GM12878 (cell line): ENCODE results near the gene GREB1. TPM values are rescaled to one million over a fixed set of nuclear protein-coding genes. Genes with fewer than 3 reads are reported as not detected.

ENCODE experiments used
- ATAC-seq: fragments of 200-7000 bp; cut with Tn5 transposase; 3 replicates; pipeline ENCODE4 v1.9.1; 2020; ENCODE audit warnings: mild to moderate bottlenecking, moderate library complexity
- BruUV-seq: library from RNA; stranded (reverse); fragments of 400-500 nt; replicated peaks from 2 replicates; lab custom pipeline; 2021; lab: Mats Ljungman, UMichigan
- CTCF ChIA-PET: fragments of 300-600 bp; sonication (Branson Sonifier 250); formaldehyde crosslinking; extraction: SDS; loops from one replicate; lab custom pipeline; 2021; ENCODE audit warnings: inconsistent platforms; lab: Yijun Ruan, JAX
- POLR2A ChIA-PET: fragments of 350-600 bp; formaldehyde crosslinking; extraction: SDS; loops from one replicate; lab custom pipeline; 2021; ENCODE audit warnings: inconsistent platforms; lab: Charles Lee
- RAD21 ChIA-PET: fragments of 300-600 bp; sonication (Branson Sonifier 250); formaldehyde crosslinking; loops from one replicate; lab custom pipeline; 2023; ENCODE audit warnings: antibody characterized with exemption; ENCODE audit not compliant: unreplicated experiment; lab: Charles Lee
- SMC1A ChIA-PET: fragments of 300-600 bp; sonication (Branson Sonifier 250); formaldehyde crosslinking; loops from one replicate; lab custom pipeline; 2023; ENCODE audit not compliant: unreplicated experiment, uncharacterized antibody; lab: Charles Lee
- DNase-seq: peaks from one replicate; pipeline ENCODE4 v3.0.0-alpha.2; 2011; ENCODE audit warnings: low read depth, low spot score
- FAIRE-seq: peaks from 3 replicates; lab custom pipeline; 2011; peaks lifted over from hg19 to GRCh38; lab: Jason Lieb, UNC
- H2AFZ ChIP-seq: 2 replicates; pipeline ENCODE4 v1.6.0; 2011; ENCODE audit warnings: low read depth, low read length, control low read depth; ENCODE audit not compliant: control insufficient read depth
- H3K27ac ChIP-seq: 2 replicates; pipeline ENCODE4 v1.5.1; 2011; ENCODE audit warnings: control low read depth; ENCODE audit not compliant: control insufficient read depth, insufficient read depth
- H3K27me3 ChIP-seq, 2 experiments: replicated peaks in 1 of 2; 2 replicates each; pipeline versions ENCODE4 v1.6.0 to v1.6.1; 2011; ENCODE audit warnings: low read length in 1 of 2; ENCODE audit not compliant: control insufficient read depth in 2 of 2, insufficient read depth in 2 of 2
- H3K36me3 ChIP-seq, 2 experiments: 2 replicates each; pipeline ENCODE4 v1.5.1; 2011; ENCODE audit warnings: low read length in 1 of 2; ENCODE audit not compliant: control insufficient read depth in 2 of 2, insufficient read depth in 2 of 2
- H3K4me1 ChIP-seq: 2 replicates; pipeline ENCODE4 v1.6.1; 2011; ENCODE audit warnings: mild to moderate bottlenecking, low read length, moderate library complexity, mixed read lengths; ENCODE audit not compliant: control insufficient read depth, insufficient read depth
- H3K4me2 ChIP-seq: 2 replicates; pipeline ENCODE4 v1.6.0; 2011; ENCODE audit warnings: control low read depth; ENCODE audit not compliant: control insufficient read depth, insufficient read depth
- H3K4me3 ChIP-seq: fragments of 200-600 bp; sonication (generic); 2 replicates; pipeline ENCODE4 v1.5.1; 2016
- H3K79me2 ChIP-seq: 2 replicates; pipeline ENCODE4 v1.6.0; 2011; ENCODE audit warnings: low read length; ENCODE audit not compliant: control insufficient read depth, insufficient read depth
- H3K9ac ChIP-seq: 2 replicates; pipeline ENCODE4 v1.8.0; 2011; ENCODE audit warnings: low read length, control low read depth, mixed read lengths; ENCODE audit not compliant: control insufficient read depth, insufficient read depth
- H3K9me3 ChIP-seq: replicated peaks from 3 replicates; pipeline ENCODE4 v1.5.1; 2011; ENCODE audit warnings: mild to moderate bottlenecking, low read length; ENCODE audit not compliant: control insufficient read depth, insufficient read depth
- H4K20me1 ChIP-seq: 2 replicates; pipeline ENCODE4 v1.6.0; 2011; ENCODE audit not compliant: control insufficient read depth, insufficient read depth
- BMI1 ChIP-seq: fragments of 450-650 bp; IDR thresholded peaks from 2 replicates; pipeline ENCODE4 v1.6.1; 2016; ENCODE audit warnings: mild to moderate bottlenecking, moderate library complexity, borderline replicate concordance
- FOXK2 ChIP-seq: fragments of 450-650 bp; IDR thresholded peaks from 2 replicates; pipeline ENCODE4 v1.6.1; 2017; ENCODE audit warnings: mild to moderate bottlenecking, moderate library complexity
- LARP7 ChIP-seq: fragments of 450-650 bp; IDR thresholded peaks from 2 replicates; pipeline ENCODE4 v1.6.1; 2017; ENCODE audit warnings: mild to moderate bottlenecking
- NFYA ChIP-seq: IDR thresholded peaks from 2 replicates; pipeline ENCODE4 v1.6.1; 2011; ENCODE audit warnings: low read depth, mild to moderate bottlenecking, low read length, improper control_type of control experiment, borderline replicate concordance
- SUZ12 ChIP-seq: fragments of 200-600 bp; sonication (generic); IDR thresholded peaks from one replicate; pipeline ENCODE4 v1.6.1; 2018; ENCODE audit warnings: antibody characterized with exemption, mild to moderate bottlenecking; ENCODE audit not compliant: unreplicated experiment
- TARDBP ChIP-seq: IDR thresholded peaks from 2 replicates; pipeline ENCODE4 v1.6.1; 2016; ENCODE audit warnings: borderline replicate concordance
- TCF7 ChIP-seq: IDR thresholded peaks from 2 replicates; pipeline ENCODE4 v1.6.1; 2014; ENCODE audit warnings: antibody characterized with exemption, borderline replicate concordance
- WGBS: methylation state at CpG from one replicate; pipeline ENCODE4 v1.1.6; 2016; ENCODE audit warnings: low lambda C conversion rate; ENCODE audit not compliant: insufficient replicate concordance, insufficient coverage; ENCODE audit errors: missing lambda C conversion rate; 5-methylcytosine and 5-hydroxymethylcytosine counted together
- in situ Hi-C: fragments of 300-500 bp; cut with MboI; formaldehyde crosslinking; loops from 9 replicates; pipeline ENCODE4 v1.14.3; 2018; ENCODE audit warnings: mixed read lengths
- intact Hi-C: fragments of 100-400 bp; cut with micrococcal nuclease; formaldehyde crosslinking; loops from one replicate; pipeline ENCODE4 v1.14.2; 2022; ENCODE audit not compliant: unreplicated experiment
- polyA plus RNA-seq, 11 experiments: library from polyadenylated mRNA; depleted of rRNA in 4 of 11; unstranded in 6 of 11; stranded (reverse) in 5 of 11; fragments of >200 nt; fragmentation: Nextera tagmentation in 4 of 11; fragmentation: Illumina TruSeq in 1 of 11; extraction: Ambion mirVana in 4 of 11; extraction: Trizol in 1 of 11; gene quantifications; 1 replicate in 1 of 11; 2 replicates in 10 of 11; pipeline versions ENCODE4 v1.2.1 to v1.2.3, GENCODE V29; 2011 to 2016; ENCODE audit warnings: inconsistent platforms in 2 of 11, missing spikeins in 2 of 11, low read depth in 1 of 11
- total RNA-seq, 4 experiments: library from RNA; depleted of rRNA in 3 of 4; stranded (reverse); fragments of >200 nt in 3 of 4; fragmentation: Illumina TruSeq in 1 of 4; extraction: Trizol in 1 of 4; gene quantifications; 2 replicates each; pipeline versions ENCODE4 v1.2.1 to v1.2.3, GENCODE V29; 2013 to 2021
- TF ChIP-seq, protein P1 (sequence below): fragments of 450-650 bp; conservative IDR thresholded peaks from 2 replicates; pipeline ENCODE4 v1.6.1; 2017; ENCODE audit warnings: mild to moderate bottlenecking, moderate library complexity
- TF ChIP-seq, protein P2 (sequence below): IDR thresholded peaks from 2 replicates; pipeline ENCODE4 v1.6.1; 2012; ENCODE audit warnings: low read depth, low read length, improper control_type of control experiment
- TF ChIP-seq, protein P3 (sequence below): IDR thresholded peaks from 2 replicates; pipeline ENCODE4 v1.6.1; 2012; ENCODE audit warnings: low read length, inconsistent platforms
- TF ChIP-seq, protein P4 (sequence below): fragments of 450-650 bp; IDR thresholded peaks from 2 replicates; pipeline ENCODE4 v1.6.1; 2017; ENCODE audit warnings: low read depth, mild to moderate bottlenecking, moderate library complexity
- TF ChIP-seq, protein P5 (sequence below): fragments of 450-650 bp; IDR thresholded peaks from 2 replicates; pipeline ENCODE4 v1.6.1; 2017; ENCODE audit warnings: antibody characterized with exemption, mild to moderate bottlenecking, moderate library complexity

The GREB1 gene
- total and polyA plus RNA-seq, 10 of the 15 experiments (the other 5 are each of a cell fraction or from before 2014, with no cell fraction given): 0.09 to 2.1 (median 0.37) TPM; not detected in 1

DNA sequence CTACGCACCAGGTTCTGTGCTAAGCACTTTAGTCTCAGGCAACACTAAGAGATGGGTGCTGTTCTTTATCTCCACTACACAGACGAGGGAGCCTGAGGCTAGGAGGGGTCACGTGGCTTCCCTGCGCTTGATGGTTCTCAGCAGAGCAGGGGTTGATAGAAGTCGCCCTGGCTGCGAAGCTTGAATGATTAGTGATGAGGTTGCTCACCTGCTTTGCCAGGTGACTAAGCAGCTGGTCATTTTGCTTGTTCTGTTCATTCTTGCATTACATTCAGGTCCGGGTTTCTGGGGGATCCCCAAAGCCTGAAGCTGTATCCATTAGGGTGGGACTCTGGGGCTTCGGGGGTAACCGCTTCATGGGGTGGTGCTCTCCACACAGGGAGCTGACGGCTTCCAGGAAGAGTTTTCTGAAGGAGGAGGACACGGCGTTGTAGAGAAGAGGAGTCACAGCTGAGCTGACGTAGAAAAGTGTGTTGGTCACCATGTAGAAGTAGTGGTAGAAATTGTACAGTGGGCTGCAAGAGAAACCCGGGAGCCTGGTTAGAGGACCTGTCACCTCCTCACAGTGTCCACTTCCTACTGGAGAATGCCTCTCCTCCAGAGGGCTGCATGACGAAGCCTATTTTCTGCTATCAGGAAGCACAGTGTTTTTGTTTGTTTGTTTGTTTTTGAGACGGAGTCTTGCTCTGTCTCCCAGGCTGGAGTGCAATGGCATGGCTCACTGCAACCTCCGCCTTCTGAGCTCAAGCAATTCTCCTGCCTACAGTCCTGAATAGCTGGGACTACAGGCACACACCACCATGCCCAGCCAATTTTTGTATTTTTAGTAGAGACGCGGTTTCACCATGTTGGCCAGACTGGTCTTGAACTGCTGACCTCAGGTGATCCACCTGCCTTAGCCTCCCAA is 124.6 kb downstream of the GREB1 start (continued):
- TF ChIP-seq, protein P1, sequence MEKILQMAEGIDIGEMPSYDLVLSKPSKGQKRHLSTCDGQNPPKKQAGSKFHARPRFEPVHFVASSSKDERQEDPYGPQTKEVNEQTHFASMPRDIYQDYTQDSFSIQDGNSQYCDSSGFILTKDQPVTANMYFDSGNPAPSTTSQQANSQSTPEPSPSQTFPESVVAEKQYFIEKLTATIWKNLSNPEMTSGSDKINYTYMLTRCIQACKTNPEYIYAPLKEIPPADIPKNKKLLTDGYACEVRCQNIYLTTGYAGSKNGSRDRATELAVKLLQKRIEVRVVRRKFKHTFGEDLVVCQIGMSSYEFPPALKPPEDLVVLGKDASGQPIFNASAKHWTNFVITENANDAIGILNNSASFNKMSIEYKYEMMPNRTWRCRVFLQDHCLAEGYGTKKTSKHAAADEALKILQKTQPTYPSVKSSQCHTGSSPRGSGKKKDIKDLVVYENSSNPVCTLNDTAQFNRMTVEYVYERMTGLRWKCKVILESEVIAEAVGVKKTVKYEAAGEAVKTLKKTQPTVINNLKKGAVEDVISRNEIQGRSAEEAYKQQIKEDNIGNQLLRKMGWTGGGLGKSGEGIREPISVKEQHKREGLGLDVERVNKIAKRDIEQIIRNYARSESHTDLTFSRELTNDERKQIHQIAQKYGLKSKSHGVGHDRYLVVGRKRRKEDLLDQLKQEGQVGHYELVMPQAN: no peak
- TF ChIP-seq, protein P2, sequence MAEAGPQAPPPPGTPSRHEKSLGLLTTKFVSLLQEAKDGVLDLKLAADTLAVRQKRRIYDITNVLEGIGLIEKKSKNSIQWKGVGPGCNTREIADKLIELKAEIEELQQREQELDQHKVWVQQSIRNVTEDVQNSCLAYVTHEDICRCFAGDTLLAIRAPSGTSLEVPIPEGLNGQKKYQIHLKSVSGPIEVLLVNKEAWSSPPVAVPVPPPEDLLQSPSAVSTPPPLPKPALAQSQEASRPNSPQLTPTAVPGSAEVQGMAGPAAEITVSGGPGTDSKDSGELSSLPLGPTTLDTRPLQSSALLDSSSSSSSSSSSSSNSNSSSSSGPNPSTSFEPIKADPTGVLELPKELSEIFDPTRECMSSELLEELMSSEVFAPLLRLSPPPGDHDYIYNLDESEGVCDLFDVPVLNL: no peak
- no peak for TF ChIP-seq NFYA
- TF ChIP-seq, all 136 proteins: peak for 0

DNA sequence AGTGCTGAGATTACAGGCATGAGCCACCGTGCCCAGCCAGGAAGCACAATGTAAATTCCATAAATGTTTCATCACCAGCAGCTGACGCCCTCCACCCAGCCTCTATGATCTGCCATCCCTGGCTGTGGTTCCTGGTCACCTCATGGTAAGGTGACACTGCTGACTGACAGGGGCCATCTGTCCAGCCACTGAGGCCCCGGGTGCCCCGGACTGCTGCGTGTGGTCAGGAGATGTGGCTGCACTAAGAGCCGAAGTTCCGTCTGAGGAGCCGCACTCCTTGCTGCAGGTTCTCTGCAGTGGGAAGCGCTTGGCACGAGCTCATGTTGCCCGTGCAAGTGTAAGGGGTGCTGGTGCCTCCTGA is 125.2 kb downstream of the GREB1 start:
- no peaks in the 10 kb centered on the region for H3K36me3 ChIP-seq
- H3K27me3 ChIP-seq: no peaks in the 10 kb centered on the region
- no peak overlapping the region for H3K27ac ChIP-seq
- intact Hi-C loops (no loop called here), in situ Hi-C loops (no loop called here)
- BruUV-seq: no TSS peak
- SMC1A ChIA-PET: no interaction called here
- H2AFZ ChIP-seq: no peak overlapping the region
- ATAC-seq (no peak), FAIRE-seq (no peak), DNase-seq (no peak)
- H3K9ac ChIP-seq: no peak overlapping the region
- no peaks in the 10 kb centered on the region for H3K79me2 ChIP-seq
- CTCF ChIA-PET: no interaction called here
- RAD21 ChIA-PET: no interaction called here
- POLR2A ChIA-PET: no interaction called here
- no peak overlapping the region for H3K4me3 ChIP-seq
- TF ChIP-seq BMI1 (no peak), TARDBP (no peak), LARP7 (no peak), TCF7 (no peak), FOXK2 (no peak), SUZ12 (no peak)
- TF ChIP-seq, protein P3, sequence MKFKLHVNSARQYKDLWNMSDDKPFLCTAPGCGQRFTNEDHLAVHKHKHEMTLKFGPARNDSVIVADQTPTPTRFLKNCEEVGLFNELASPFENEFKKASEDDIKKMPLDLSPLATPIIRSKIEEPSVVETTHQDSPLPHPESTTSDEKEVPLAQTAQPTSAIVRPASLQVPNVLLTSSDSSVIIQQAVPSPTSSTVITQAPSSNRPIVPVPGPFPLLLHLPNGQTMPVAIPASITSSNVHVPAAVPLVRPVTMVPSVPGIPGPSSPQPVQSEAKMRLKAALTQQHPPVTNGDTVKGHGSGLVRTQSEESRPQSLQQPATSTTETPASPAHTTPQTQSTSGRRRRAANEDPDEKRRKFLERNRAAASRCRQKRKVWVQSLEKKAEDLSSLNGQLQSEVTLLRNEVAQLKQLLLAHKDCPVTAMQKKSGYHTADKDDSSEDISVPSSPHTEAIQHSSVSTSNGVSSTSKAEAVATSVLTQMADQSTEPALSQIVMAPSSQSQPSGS: no peak
- TF ChIP-seq, protein P4, sequence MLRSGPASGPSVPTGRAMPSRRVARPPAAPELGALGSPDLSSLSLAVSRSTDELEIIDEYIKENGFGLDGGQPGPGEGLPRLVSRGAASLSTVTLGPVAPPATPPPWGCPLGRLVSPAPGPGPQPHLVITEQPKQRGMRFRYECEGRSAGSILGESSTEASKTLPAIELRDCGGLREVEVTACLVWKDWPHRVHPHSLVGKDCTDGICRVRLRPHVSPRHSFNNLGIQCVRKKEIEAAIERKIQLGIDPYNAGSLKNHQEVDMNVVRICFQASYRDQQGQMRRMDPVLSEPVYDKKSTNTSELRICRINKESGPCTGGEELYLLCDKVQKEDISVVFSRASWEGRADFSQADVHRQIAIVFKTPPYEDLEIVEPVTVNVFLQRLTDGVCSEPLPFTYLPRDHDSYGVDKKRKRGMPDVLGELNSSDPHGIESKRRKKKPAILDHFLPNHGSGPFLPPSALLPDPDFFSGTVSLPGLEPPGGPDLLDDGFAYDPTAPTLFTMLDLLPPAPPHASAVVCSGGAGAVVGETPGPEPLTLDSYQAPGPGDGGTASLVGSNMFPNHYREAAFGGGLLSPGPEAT: no peak
- TF ChIP-seq, protein P5, sequence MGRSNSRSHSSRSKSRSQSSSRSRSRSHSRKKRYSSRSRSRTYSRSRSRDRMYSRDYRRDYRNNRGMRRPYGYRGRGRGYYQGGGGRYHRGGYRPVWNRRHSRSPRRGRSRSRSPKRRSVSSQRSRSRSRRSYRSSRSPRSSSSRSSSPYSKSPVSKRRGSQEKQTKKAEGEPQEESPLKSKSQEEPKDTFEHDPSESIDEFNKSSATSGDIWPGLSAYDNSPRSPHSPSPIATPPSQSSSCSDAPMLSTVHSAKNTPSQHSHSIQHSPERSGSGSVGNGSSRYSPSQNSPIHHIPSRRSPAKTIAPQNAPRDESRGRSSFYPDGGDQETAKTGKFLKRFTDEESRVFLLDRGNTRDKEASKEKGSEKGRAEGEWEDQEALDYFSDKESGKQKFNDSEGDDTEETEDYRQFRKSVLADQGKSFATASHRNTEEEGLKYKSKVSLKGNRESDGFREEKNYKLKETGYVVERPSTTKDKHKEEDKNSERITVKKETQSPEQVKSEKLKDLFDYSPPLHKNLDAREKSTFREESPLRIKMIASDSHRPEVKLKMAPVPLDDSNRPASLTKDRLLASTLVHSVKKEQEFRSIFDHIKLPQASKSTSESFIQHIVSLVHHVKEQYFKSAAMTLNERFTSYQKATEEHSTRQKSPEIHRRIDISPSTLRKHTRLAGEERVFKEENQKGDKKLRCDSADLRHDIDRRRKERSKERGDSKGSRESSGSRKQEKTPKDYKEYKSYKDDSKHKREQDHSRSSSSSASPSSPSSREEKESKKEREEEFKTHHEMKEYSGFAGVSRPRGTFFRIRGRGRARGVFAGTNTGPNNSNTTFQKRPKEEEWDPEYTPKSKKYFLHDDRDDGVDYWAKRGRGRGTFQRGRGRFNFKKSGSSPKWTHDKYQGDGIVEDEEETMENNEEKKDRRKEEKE: no peak
- no peaks in the 10 kb centered on the region for H3K9me3 ChIP-seq
- no peak overlapping the region for H3K4me2 ChIP-seq
- WGBS: 47% methylated on average over 11 of the region's 11 CpGs
- H4K20me1 ChIP-seq: no peaks in the 10 kb centered on the region
- H3K4me1 ChIP-seq: no peaks in the 10 kb centered on the region
